GM03348 (cell line): Measurements from ENCODE around the gene CETP.
A peak's percentile ranks its signal among the peaks of the same experiment; 100 is the strongest.

Source experiments
- DNase-seq: peaks from one replicate; pipeline ENCODE4 v3.0.0; 2012; ENCODE audit warnings: low spot score

Gene CETP

GRCh38 chr16:57021757-57022156 is 60.0 kb downstream of the CETP start:
- no peak for DNase-seq

- no peak for DNase-seq
These were observed 60.7 kb downstream of the CETP start for GRCh38 chr16:57022445-57022844.

DNA sequence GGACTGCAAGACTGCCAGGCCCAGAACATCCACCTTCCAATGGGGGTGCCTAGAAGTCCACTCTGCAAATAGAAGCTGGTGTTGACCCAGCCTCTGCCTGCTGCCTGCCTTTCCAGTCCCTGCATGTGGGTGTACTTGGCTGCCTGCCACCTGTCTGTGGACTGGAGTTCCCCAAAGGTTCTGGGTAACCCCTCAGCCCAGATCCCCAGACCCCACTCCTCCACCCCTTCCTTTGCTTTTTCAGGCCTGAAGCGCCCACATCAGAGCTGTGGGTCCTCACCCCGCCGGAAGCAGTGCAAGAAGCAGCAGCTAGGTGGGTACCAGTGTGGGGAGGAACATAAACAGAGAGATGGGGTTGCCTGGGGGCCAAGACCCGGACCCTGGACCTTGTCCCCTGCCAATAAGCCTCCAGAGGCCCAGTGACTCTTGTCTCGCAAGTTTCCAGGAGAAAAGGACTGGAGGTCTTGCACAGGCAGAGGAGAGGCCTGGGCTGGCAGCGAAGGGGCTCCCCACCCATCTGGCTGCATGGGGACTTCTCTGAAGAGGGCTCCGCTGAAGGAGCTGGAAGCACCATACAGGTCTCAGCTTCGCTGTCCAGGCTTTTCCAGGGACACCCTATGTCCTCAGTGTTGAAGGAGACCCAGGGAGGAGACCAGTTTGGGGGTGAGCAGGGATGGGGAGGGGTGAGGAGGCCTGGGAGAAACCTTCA is 61.9 kb downstream of the CETP start:
- no peak for DNase-seq

GRCh38 chr16:57024894-57025680 is 63.3 kb downstream of the CETP start:
- DNase-seq: no peak

GRCh38 chr16:57025941-57026777 is 64.4 kb downstream of the CETP start:
- DNase-seq: no peak

DNA sequence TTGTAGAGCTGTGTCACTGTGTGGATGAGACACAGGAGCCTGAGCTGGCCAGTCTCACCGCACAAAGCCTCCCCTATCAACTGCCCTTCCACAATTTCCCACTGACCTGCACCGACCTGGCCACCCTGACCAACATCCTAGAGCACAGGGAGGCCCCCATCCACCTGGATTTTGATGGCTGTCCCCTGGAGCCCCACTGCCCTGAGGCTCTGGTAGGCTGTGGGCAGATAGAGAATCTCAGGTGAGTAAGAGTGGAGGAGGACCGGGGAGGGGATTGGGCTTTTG is 65.0 kb downstream of the CETP start:
- DNase-seq: no peak

DNA sequence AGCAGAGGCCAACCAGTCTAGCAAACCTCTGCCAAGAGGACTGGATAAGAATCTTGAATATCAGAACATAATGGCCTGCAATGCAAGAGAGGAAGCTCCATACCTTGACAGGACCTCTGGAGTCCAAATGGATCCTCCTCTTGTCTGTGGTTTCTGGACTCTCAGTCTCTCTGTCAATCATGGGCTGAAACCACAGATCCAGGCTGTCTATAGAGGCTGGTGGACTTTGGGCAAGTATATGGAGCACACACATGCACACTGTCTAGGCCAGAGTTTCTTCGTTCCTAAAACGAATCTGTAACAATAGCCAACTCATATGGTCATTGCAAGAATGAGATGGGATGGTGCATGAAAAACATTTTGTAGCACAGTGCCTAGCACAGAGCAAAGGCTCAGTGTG is 65.3 kb downstream of the CETP start:
- DNase-seq: no peak

- DNase-seq: no peak
These were observed 66.3 kb downstream of the CETP start for GRCh38 chr16:57028086-57028485.

DNA sequence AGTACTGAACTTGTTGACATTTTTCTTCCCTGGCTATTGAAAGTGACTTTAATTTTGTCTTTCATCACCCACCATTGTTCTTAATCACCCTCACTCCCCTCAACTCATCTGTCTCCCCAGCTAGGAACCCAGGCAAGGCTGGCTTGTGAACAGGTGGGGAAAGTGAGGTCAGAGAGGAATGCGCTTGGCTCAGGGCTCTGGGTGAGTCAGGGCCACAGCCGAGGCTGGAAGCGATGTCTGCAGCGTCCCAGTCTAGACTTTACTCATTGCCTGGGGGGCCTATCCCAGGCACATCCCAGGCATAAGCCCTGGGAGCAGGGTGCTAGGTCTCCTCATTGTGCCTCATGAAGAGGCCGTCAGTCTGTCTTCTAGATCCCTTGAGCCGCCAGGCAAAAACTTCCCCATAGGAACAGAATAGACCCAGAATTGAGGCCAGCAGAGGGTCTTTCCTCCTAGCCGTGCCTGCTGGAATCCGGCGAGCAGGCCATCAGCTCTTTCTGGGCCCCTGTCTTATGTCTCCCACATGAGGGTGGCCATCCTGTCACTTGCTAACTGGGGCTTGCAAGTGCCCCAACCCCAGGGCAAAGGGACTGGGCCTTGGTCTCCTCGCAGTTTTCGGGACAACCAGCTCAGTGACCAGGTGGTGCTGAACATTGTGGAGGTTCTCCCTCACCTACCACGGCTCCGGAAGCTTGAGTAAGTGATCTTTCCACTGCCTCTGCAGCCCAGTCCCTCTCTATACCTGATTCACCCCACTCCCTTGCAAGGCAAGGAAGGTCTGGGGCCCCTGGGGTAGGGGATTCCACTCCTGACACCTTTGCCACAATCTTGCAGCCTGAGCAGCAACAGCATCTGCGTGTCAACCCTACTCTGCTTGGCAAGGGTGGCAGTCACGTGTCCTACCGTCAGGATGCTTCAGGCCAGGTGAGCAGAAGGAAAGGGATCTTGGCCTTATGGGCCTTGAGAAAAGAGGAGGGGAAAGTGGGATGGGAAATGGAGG is 67.7 kb downstream of the CETP start:
- DNase-seq: peak; percentile 40

DNA sequence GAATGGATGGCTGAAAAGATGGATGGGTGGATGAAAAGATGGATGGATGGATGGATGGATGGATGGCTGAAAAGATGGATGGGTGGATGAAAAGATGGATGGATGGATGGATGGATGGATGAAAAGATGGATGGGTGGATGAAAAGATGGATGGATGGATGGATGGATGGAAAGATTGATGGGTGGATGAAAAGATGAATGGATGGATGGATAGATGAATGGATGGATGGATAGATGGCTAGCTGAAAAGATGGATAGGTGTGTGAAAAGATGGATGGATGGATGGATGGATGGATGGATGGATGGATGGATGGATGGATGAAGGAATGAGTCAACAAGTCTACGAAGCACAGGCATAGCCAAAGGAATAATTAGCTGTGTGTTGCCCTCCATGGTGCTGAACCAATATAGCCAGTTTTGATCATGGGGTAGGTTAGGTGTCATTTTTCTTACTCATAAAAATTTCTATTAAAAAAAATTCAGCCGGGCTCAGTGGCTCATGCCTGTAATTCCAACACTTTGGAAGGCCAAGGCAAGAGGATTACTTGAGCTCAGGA is 68.7 kb downstream of the CETP start:
- DNase-seq: no peak

- no peak for DNase-seq
These were observed 69.4 kb downstream of the CETP start for GRCh38 chr16:57031156-57031555.

DNA sequence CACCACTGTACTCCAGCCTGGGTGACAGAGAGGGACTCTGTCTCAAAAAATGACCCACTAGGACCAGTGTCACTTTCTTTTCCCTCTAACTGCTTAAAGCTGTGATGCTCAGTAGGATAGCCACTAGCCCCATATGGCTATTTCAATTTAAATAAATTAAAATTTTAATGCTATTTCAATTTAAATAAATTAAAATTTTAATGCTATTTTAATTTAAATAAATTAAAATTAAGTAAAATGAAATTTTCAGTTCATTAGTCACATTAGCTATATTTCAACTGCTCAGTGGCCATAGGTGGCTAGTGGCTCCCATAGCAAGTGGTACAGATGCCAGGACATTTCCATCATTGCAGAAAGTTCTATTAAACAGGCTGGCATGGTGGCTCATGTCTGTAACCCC is 70.6 kb downstream of the CETP start:
- DNase-seq: no peak

GRCh38 chr16:57032931-57033330 is 71.2 kb downstream of the CETP start:
- DNase-seq: no peak
